A549 (cell line): ENCODE data around the gene EFHC2.

Experiments used
- CBX8 ChIP-seq: fragments of 200-600 bp; sonication (generic); IDR thresholded peaks from 2 replicates; pipeline ENCODE4 v1.6.1; 2016
- CTCF ChIP-seq: fragments of >200 bp; sonication (Bioruptor Twin); formaldehyde crosslinking; IDR thresholded peaks from 3 replicates; pipeline ENCODE4 v1.5.1; 2016
- EHF ChIP-seq: fragments of 250-450 bp; sonication (Bioruptor Pico); IDR thresholded peaks from 2 replicates; pipeline ENCODE4 v1.5.0; 2020; ENCODE audit warnings: mild to moderate bottlenecking
- EP300 ChIP-seq, 2 experiments: fragments of >200 bp; sonication (Bioruptor Twin); formaldehyde crosslinking; IDR thresholded peaks; 2 replicates in 1 of 2; 3 replicates in 1 of 2; pipeline ENCODE4 v1.6.1; 2016 to 2017
- FOSL2 ChIP-seq, 2 experiments: fragments of 450-650 bp in 1 of 2; fragments of >200 bp in 1 of 2; sonication (Bioruptor Twin) in 1 of 2; formaldehyde crosslinking; IDR thresholded peaks; 2 replicates each; pipeline versions ENCODE4 v1.5.0 to v1.6.1; 2016 to 2020; ENCODE audit warnings: mild to moderate bottlenecking in 1 of 2, moderate library complexity in 1 of 2
- KDM5A ChIP-seq: fragments of 200-600 bp; sonication (generic); IDR thresholded peaks from 2 replicates; pipeline ENCODE4 v1.6.1; 2016; ENCODE audit warnings: antibody characterized with exemption, mild to moderate bottlenecking
- MAFK ChIP-seq: fragments of 450-650 bp; IDR thresholded peaks from 2 replicates; pipeline ENCODE4 v1.6.1; 2014; ENCODE audit not compliant: partially characterized antibody
- MAX ChIP-seq: IDR thresholded peaks from 2 replicates; pipeline ENCODE4 v1.6.1; 2012
- NFE2L2 ChIP-seq: fragments of 150-350 bp; conservative IDR thresholded peaks from 2 replicates; pipeline ENCODE4 v1.6.1; 2014; ENCODE audit warnings: low read length
- POLR2A ChIP-seq: IDR thresholded peaks from 2 replicates; pipeline ENCODE4 v1.6.1; 2012; ENCODE audit warnings: mild to moderate bottlenecking, low read length
- RCOR1 ChIP-seq: fragments of 150-350 bp; IDR thresholded peaks from 2 replicates; pipeline ENCODE4 v1.6.1; 2014; ENCODE audit warnings: antibody characterized with exemption, low read length, low read depth
- RNF2 ChIP-seq: fragments of 200-600 bp; sonication (generic); IDR thresholded peaks from 2 replicates; pipeline ENCODE4 v1.6.1; 2016; ENCODE audit warnings: low read depth, mild to moderate bottlenecking, antibody characterized with exemption, moderate library complexity, borderline replicate concordance

DNA sequence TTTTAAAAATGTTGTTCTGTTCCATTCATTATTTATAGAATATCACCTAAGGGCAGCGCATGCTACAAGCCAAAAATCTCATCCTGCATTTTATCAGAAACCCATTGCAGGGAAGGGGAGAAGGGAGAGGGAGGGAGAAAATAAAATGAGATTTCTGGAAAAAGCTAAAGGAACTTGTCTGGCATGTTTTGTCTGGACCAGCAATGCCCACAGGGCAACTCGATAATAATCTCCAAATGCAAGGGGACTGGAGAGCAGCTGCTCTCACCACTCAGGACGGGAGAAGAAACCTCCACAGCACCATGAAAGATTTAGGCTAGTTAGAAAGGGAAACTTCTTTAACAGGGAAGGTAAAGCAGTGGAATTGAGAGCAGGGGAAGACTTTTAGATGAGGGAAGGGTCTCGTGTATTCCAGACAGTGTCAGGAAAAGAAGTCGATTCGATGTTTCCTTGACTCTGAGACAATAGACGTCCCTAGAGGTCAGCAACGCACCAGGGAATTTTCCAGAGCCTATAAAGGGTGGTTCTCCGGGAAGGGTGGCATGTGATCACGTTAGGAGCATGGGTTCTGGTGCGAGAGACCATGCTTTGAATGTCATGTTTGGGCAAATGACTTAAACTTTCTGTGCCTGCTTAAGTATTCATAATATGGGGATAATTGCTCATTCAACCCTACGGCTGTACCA lies 238.1 kb downstream of the EFHC2 start:
- TF ChIP-seq MAX: no peak
- no peak for TF ChIP-seq KDM5A
- TF ChIP-seq CTCF: no peak
- no peak for TF ChIP-seq POLR2A
- TF ChIP-seq FOSL2 (IDR thresholded peaks at IDR 0.05): no peak
- no peak for TF ChIP-seq FOSL2 (CRISPR knock-in tag; IDR thresholded peaks at IDR 0.05)
- no peak for TF ChIP-seq RNF2
- no peak for TF ChIP-seq RCOR1
- TF ChIP-seq NFE2L2: no peak
- no peak for TF ChIP-seq MAFK
- no peak for TF ChIP-seq CBX8
- TF ChIP-seq EHF: no peak
- no peak for TF ChIP-seq EP300 (IDR thresholded peaks at IDR 0.05)
